HG03045 (cell line): ENCODE results near the gene PDE4A.
"Not testable (repeated sequence)": the region's sequence is repeated elsewhere in the genome, so short reads cannot be mapped to it uniquely, and the experiment has no call there.

Experiments
- ATAC-seq: cut with Tn5 transposase; IDR thresholded peaks from one replicate; pipeline ENCODE4 v1.9.1; 2021; ENCODE audit warnings: mild to moderate bottlenecking, moderate library complexity; ENCODE audit not compliant: unreplicated experiment

Gene PDE4A

GRCh38 chr19:10461047-10461949 lies 41.0 kb downstream of the PDE4A start:
- ATAC-seq: peak; percentile 78

- ATAC-seq: not testable (repeated sequence)
Measured at GRCh38 chr19:10462042-10462441, 41.7 kb downstream of the PDE4A start.

- no peak for ATAC-seq
Measured at GRCh38 chr19:10462557-10462956, 42.2 kb downstream of the PDE4A start.

- ATAC-seq: no peak
Measured at GRCh38 chr19:10464456-10464855, 44.1 kb downstream of the PDE4A start.

- no peak for ATAC-seq
Measured at GRCh38 chr19:10467104-10467706, 46.9 kb downstream of the PDE4A start.

GRCh38 chr19:10468133-10468532 lies 47.8 kb downstream of the PDE4A start:
- no peak for ATAC-seq

GRCh38 chr19:10471909-10472308 lies 51.6 kb downstream of the PDE4A start:
- no peak for ATAC-seq

GRCh38 chr19:10473192-10473591 lies 52.9 kb downstream of the PDE4A start:
- no peak for ATAC-seq

GRCh38 chr19:10474962-10475451 lies 54.7 kb downstream of the PDE4A start:
- no peak for ATAC-seq

- ATAC-seq: no peak
Measured at GRCh38 chr19:10478476-10478875, 58.1 kb downstream of the PDE4A start.

GRCh38 chr19:10478903-10479384 lies 58.6 kb downstream of the PDE4A start:
- ATAC-seq: no peak

- no peak for ATAC-seq
Measured at GRCh38 chr19:10486551-10486950, 66.2 kb downstream of the PDE4A start.

- ATAC-seq: no peak
Measured at GRCh38 chr19:10491472-10492047, 71.2 kb downstream of the PDE4A start.

- ATAC-seq: no peak
Measured at GRCh38 chr19:10497371-10497770, 77.0 kb downstream of the PDE4A start.

- no peak for ATAC-seq
Measured at GRCh38 chr19:10499550-10500246, 79.4 kb downstream of the PDE4A start.

- ATAC-seq: no peak
Measured at GRCh38 chr19:10500247-10500592, 79.9 kb downstream of the PDE4A start.

- peak; percentile 42 for ATAC-seq
Measured at GRCh38 chr19:10501971-10502523, 81.7 kb downstream of the PDE4A start.

GRCh38 chr19:10502524-10503001 lies 82.2 kb downstream of the PDE4A start:
- ATAC-seq: peak; percentile 85

- peak; percentile 19 for ATAC-seq
Measured at GRCh38 chr19:10503002-10503789, 82.9 kb downstream of the PDE4A start, which contains the start of gene KEAP1. Gene KEAP1, minus strand, starts transcription at chr19:10503356. Its CDS starts 3,323 bp downstream, at chr19:10500033.
